K562 (cell line): Measurements from ENCODE around the gene SLC7A6. TPM values are rescaled to one million over a fixed set of nuclear protein-coding genes. Genes with fewer than 3 reads are reported as not detected.
A peak's percentile ranks its signal among the peaks of the same experiment; 100 is the strongest.

Experiments
- NCOA2 ChIP-seq, 2 experiments: fragments of 450-650 bp; IDR thresholded peaks; 2 replicates each; pipeline ENCODE4 v1.6.1; 2018; ENCODE audit warnings: mild to moderate bottlenecking in 2 of 2, moderate library complexity in 1 of 2; ENCODE audit not compliant: partially characterized antibody in 2 of 2
- RAD21 ChIP-seq, 2 experiments: fragments of 250-450 bp in 1 of 2; fragments of 450-650 bp in 1 of 2; sonication (Bioruptor Pico) in 1 of 2; formaldehyde crosslinking in 1 of 2; IDR thresholded peaks in 1 of 2; conservative IDR thresholded peaks in 1 of 2; 2 replicates each; pipeline versions ENCODE4 v1.4.0 to v1.8.0; 2020 to 2022; ENCODE audit warnings: mild to moderate bottlenecking in 2 of 2, moderate library complexity in 1 of 2
- REST ChIP-seq, 2 experiments: fragments of 450-650 bp; formaldehyde crosslinking in 1 of 2; IDR thresholded peaks; 2 replicates each; pipeline versions ENCODE4 v1.4.0 to v1.6.1; 2014 to 2020; ENCODE audit warnings: mild to moderate bottlenecking in 2 of 2, borderline replicate concordance in 1 of 2, low read depth in 1 of 2
- ZNF561 ChIP-seq: fragments of 450-650 bp; formaldehyde crosslinking; conservative IDR thresholded peaks from 2 replicates; pipeline ENCODE4 v1.4.0; 2020; ENCODE audit warnings: mild to moderate bottlenecking, moderate library complexity
- ZNF589 ChIP-seq: fragments of 200-800 bp; sonication (Bioruptor generic); IDR thresholded peaks from 2 replicates; pipeline ENCODE4 v1.6.1; 2016; ENCODE audit warnings: low read depth, missing genetic modification characterization, missing compliant biosample characterization
- polyA plus RNA-seq, 8 experiments: library from polyadenylated mRNA; depleted of rRNA in 4 of 8; stranded (reverse) in 5 of 8; unstranded in 3 of 8; fragments of >200 nt; fragmentation: Nextera tagmentation in 2 of 8; fragmentation: Illumina TruSeq in 1 of 8; extraction: Ambion mirVana in 2 of 8; extraction: Trizol in 1 of 8; gene quantifications; 2 replicates each; pipeline versions ENCODE4 v1.2.1 to v1.2.3, GENCODE V29; 2011 to 2014; ENCODE audit warnings: inconsistent platforms in 1 of 8, missing spikeins in 1 of 8
- total RNA-seq, 7 experiments: library from RNA; depleted of rRNA in 6 of 7; stranded (reverse); fragments of >200 nt in 6 of 7; fragmentation: Illumina TruSeq in 2 of 7; extraction: Trizol in 2 of 7; gene quantifications; 2 replicates each; pipeline versions ENCODE4 v1.2.1 to v1.2.3, GENCODE V29; 2011 to 2021; ENCODE audit warnings: low replicate concordance in 1 of 7
- TF ChIP-seq, protein P1 (sequence below): sonication (generic); formaldehyde crosslinking; IDR thresholded peaks from 2 replicates; pipeline ENCODE4 v1.8.0; 2022; ENCODE audit warnings: missing genetic modification reagents, mild to moderate bottlenecking, moderate library complexity, borderline replicate concordance

Gene SLC7A6
- total and polyA plus RNA-seq, 9 of the 15 experiments (the other 6 are each of a cell fraction or from before 2014, with no cell fraction given) = 12.6 to 60.1 (median 29.8) TPM

DNA sequence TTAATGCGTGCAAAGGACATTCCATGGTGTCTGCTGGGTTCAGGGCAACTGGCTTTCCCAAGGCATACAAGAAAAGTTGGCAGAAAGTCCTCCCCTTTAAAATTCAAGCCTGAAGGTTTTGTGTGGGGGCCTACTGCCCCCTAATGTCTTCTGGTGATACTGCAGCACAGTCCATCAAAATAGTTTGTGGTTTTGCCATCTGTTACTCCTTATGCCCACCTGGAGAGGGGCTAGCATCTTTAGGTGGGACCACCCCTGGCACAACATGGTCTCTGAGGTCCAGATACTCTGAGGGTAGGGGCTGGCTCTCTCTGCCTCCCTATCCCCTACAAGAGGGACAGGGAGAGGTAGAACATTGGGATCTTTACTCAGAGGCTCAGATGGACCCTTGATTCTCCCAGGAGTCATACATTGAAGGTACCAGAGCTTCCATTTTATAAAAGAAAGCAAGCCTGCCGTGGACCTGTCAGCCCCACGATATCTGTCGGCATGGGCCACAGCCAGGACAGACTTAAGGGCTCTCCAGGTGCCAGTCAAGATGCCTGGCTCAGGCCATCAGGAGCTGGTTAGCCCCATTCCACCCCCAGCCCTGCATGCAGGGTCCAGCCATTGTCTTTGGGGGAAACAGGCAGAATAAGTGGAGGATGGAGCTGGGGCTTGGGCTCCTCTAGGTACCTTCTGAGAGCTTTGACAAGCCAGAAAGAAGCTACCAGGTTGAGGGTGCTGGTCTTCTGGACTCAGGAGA is 34.7 kb upstream of the SLC7A6 start (continued):
- peak; percentile 65; the same call in 1 of the 2 replicates for TF ChIP-seq REST (IDR thresholded peaks at IDR 0.05; ENCODE audit: borderline replicate concordance)
- TF ChIP-seq REST (CRISPR knock-in tag; IDR thresholded peaks at IDR 0.05; ENCODE audit: low read depth) = no peak
- TF ChIP-seq, protein P1, sequence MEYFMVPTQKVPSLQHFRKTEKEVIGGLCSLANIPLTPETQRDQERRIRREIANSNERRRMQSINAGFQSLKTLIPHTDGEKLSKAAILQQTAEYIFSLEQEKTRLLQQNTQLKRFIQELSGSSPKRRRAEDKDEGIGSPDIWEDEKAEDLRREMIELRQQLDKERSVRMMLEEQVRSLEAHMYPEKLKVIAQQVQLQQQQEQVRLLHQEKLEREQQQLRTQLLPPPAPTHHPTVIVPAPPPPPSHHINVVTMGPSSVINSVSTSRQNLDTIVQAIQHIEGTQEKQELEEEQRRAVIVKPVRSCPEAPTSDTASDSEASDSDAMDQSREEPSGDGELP (CRISPR knock-in tag) = peak; percentile 11; the same call in 1 of the 2 replicates
- TF ChIP-seq RAD21 (CRISPR knock-in tag; conservative IDR thresholded peaks at IDR 0.05 in 1 of 2, IDR thresholded peaks at IDR 0.05 in 1 of 2) = peak; percentile 71 to 74
- TF ChIP-seq ZNF589 = no peak
- TF ChIP-seq NCOA2 (IDR thresholded peaks at IDR 0.05; ENCODE audit: partially characterized antibody in 2 of 2) = no peak
- no peak for TF ChIP-seq ZNF561
